ENCODE data around the gene MAP3K9.

MAP3K9 gene

DNA sequence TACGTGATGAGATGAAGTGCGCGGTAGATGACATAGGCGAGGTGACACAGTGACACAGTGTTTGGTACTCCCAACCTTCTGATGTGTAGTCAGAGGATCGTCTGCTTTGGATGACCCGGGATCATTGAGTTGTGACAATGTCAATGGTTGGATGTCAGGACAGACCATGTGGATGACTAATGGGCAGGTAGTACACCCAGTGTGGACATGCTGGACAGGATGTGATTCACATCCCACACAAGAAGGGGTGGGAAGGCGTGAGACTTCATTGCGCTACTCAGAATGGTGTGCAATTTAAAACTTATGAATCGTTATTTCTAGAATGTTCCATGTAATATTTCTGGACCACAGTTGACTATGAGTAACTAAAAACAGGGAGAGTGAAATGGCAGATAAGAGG lies 23.8 kb downstream of the MAP3K9 start:
- Histone ChIP-seq H3K79me1 (ENCODE audit: low read length) (no peaks in the 10 kb centered on the region), H3K4me2 (ENCODE audit: low read length) (no peak overlapping the region), H2AK5ac (ENCODE audit: low read length) (no peak overlapping the region), H4K12ac (ENCODE audit: low read depth, low read length) (no peak overlapping the region), H4K91ac (ENCODE audit: low read depth, low read length) (no peak overlapping the region), H3K18ac (ENCODE audit: low read length) (no peak overlapping the region), H2BK120ac (ENCODE audit: insufficient read depth, low read length, poor library complexity) (no peak overlapping the region), H2BK12ac (ENCODE audit: low read length) (no peak overlapping the region), H3K27ac (ENCODE audit: low read depth, low read length) (no peak overlapping the region), H3K9me3 (ENCODE audit: insufficient read depth, low read depth, low read length) (peaks cover 2% of the 10 kb centered on the region), H3K4ac (ENCODE audit: low read depth, low read length) (no peak overlapping the region), H3K14ac (ENCODE audit: low read length) (no peak overlapping the region), H3K9ac (ENCODE audit: low read length) (no peak overlapping the region), H3K79me2 (ENCODE audit: control insufficient read depth, insufficient read depth, low read length, poor library complexity) (no peaks in the 10 kb centered on the region), H4K8ac (ENCODE audit: low read depth, low read length) (no peak overlapping the region), H3K4me1 (ENCODE audit: control insufficient read depth in 1 of 2, insufficient read depth in 2 of 2, low read length in 2 of 2) (no peaks in the 10 kb centered on the region), H3K23ac (ENCODE audit: low read length) (no peak overlapping the region), H3K27me3 (ENCODE audit: insufficient read depth, low read length) (no peaks in the 10 kb centered on the region), H2BK5ac (ENCODE audit: low read depth, low read length, poor library complexity) (no peak overlapping the region), H3K4me3 (ENCODE audit: low read depth, low read length) (no peak overlapping the region), H3K36me3 (ENCODE audit: control insufficient read depth in 1 of 2, insufficient read depth in 2 of 2, low read length in 2 of 2) (peaks cover 0 to 3% of the 10 kb centered on the region in 2 experiments), H2AFZ (ENCODE audit: insufficient read depth, low read length, poor library complexity) (no peak overlapping the region)
- no peak for DNase-seq
- WGBS (ENCODE audit: extremely low coverage, insufficient coverage, insufficient read length), result no CpG with 5 or more reads among the region's 9 CpGs

DNA sequence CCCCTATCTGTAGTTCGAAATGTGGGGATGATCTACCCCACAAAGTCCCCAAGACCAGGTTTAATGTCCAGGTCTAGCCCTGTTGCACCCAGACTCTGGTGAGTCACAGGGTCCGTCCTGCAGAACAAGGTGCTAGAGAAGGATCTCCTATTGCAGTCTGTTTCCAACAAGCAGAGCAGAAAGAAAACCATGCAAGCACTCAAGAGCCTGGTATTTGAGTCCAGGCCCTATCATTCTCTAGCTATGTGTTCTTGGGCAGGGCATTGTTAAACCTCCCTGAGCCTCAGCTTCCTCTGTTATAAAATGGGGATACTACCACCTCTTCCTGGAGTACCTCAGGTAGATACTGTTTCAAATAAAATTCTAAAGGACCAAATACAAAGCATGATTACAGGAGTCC lies 24.4 kb downstream of the MAP3K9 start:
- no peak overlapping the region for H3K4ac ChIP-seq (ENCODE audit: low read depth, low read length)
- H3K18ac ChIP-seq (ENCODE audit: low read length), result no peak overlapping the region
- no peak overlapping the region for H3K4me2 ChIP-seq (ENCODE audit: low read length)
- no peak overlapping the region for H3K9ac ChIP-seq (ENCODE audit: low read length)
- H2BK12ac ChIP-seq (ENCODE audit: low read length), result no peak overlapping the region
- H3K14ac ChIP-seq (ENCODE audit: low read length), result no peak overlapping the region
- no peaks in the 10 kb centered on the region for H3K27me3 ChIP-seq (ENCODE audit: insufficient read depth, low read length)
- H2AK5ac ChIP-seq (ENCODE audit: low read length), result no peak overlapping the region
- no peak for DNase-seq
- no peak overlapping the region for H4K91ac ChIP-seq (ENCODE audit: low read depth, low read length)
- H3K79me2 ChIP-seq (ENCODE audit: control insufficient read depth, insufficient read depth, low read length, poor library complexity), result no peaks in the 10 kb centered on the region
- H3K36me3 ChIP-seq (ENCODE audit: control insufficient read depth in 1 of 2, insufficient read depth in 2 of 2, low read length in 2 of 2), result peaks cover 0 to 5% of the 10 kb centered on the region in 2 experiments
- no peak overlapping the region for H4K8ac ChIP-seq (ENCODE audit: low read depth, low read length)
- H3K27ac ChIP-seq (ENCODE audit: low read depth, low read length), result no peak overlapping the region
- H3K9me3 ChIP-seq (ENCODE audit: insufficient read depth, low read depth, low read length), result peaks cover 2% of the 10 kb centered on the region
- H4K12ac ChIP-seq (ENCODE audit: low read depth, low read length), result no peak overlapping the region
- no peak overlapping the region for H2BK5ac ChIP-seq (ENCODE audit: low read depth, low read length, poor library complexity)
- H3K79me1 ChIP-seq (ENCODE audit: low read length), result no peaks in the 10 kb centered on the region
- no peak overlapping the region for H3K4me3 ChIP-seq (ENCODE audit: low read depth, low read length)
- H2BK120ac ChIP-seq (ENCODE audit: insufficient read depth, low read length, poor library complexity), result no peak overlapping the region
- H3K4me1 ChIP-seq (ENCODE audit: control insufficient read depth in 1 of 2, insufficient read depth in 2 of 2, low read length in 2 of 2), result no peaks in the 10 kb centered on the region
- H2AFZ ChIP-seq (ENCODE audit: insufficient read depth, low read length, poor library complexity), result no peak overlapping the region
- no peak overlapping the region for H3K23ac ChIP-seq (ENCODE audit: low read length)
- WGBS (ENCODE audit: extremely low coverage, insufficient coverage, insufficient read length), result no CpG with 5 or more reads among the region's 2 CpGs

DNA sequence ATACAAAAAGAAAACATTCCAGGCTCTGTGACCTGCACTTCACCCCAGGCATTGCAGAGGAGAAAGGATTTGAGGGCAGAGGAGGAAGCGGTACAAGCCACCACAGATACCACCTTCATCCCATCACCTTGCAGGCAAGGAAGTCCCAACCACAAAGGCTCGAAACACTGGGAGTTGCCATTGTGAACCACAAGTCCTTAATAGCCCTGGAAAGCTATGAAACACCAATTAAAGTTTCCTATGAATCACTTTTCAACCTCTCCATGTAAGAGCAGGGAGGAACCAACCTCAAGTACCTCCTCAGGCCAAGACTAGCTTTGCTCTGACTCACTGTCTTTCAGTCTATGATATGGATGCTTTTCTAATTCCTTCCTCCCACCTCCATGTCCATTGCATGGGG lies 27.0 kb downstream of the MAP3K9 start:
- Histone ChIP-seq H3K27ac (ENCODE audit: low read depth, low read length) (no peak overlapping the region), H3K79me1 (ENCODE audit: low read length) (no peaks in the 10 kb centered on the region), H3K4me1 (ENCODE audit: control insufficient read depth in 1 of 2, insufficient read depth in 2 of 2, low read length in 2 of 2) (no peaks in the 10 kb centered on the region), H3K4ac (ENCODE audit: low read depth, low read length) (no peak overlapping the region), H4K8ac (ENCODE audit: low read depth, low read length) (no peak overlapping the region), H3K79me2 (ENCODE audit: control insufficient read depth, insufficient read depth, low read length, poor library complexity) (no peaks in the 10 kb centered on the region), H3K23ac (ENCODE audit: low read length) (no peak overlapping the region), H2AFZ (ENCODE audit: insufficient read depth, low read length, poor library complexity) (no peak overlapping the region), H3K18ac (ENCODE audit: low read length) (no peak overlapping the region), H3K9me3 (ENCODE audit: insufficient read depth, low read depth, low read length) (peaks cover 2% of the 10 kb centered on the region), H4K12ac (ENCODE audit: low read depth, low read length) (no peak overlapping the region), H4K91ac (ENCODE audit: low read depth, low read length) (no peak overlapping the region), H3K14ac (ENCODE audit: low read length) (no peak overlapping the region), H3K36me3 (ENCODE audit: control insufficient read depth in 1 of 2, insufficient read depth in 2 of 2, low read length in 2 of 2) (peaks cover 0 to 5% of the 10 kb centered on the region in 2 experiments), H3K27me3 (ENCODE audit: insufficient read depth, low read length) (no peaks in the 10 kb centered on the region), H2BK5ac (ENCODE audit: low read depth, low read length, poor library complexity) (no peak overlapping the region), H3K4me2 (ENCODE audit: low read length) (no peak overlapping the region), H3K9ac (ENCODE audit: low read length) (no peak overlapping the region), H2BK120ac (ENCODE audit: insufficient read depth, low read length, poor library complexity) (no peak overlapping the region), H2AK5ac (ENCODE audit: low read length) (no peak overlapping the region), H3K4me3 (ENCODE audit: low read depth, low read length) (no peak overlapping the region), H2BK12ac (ENCODE audit: low read length) (no peak overlapping the region)
- WGBS (ENCODE audit: extremely low coverage, insufficient coverage, insufficient read length), result no CpG with 5 or more reads among the region's 2 CpGs
- peak; percentile 14 to 52 for DNase-seq

DNA sequence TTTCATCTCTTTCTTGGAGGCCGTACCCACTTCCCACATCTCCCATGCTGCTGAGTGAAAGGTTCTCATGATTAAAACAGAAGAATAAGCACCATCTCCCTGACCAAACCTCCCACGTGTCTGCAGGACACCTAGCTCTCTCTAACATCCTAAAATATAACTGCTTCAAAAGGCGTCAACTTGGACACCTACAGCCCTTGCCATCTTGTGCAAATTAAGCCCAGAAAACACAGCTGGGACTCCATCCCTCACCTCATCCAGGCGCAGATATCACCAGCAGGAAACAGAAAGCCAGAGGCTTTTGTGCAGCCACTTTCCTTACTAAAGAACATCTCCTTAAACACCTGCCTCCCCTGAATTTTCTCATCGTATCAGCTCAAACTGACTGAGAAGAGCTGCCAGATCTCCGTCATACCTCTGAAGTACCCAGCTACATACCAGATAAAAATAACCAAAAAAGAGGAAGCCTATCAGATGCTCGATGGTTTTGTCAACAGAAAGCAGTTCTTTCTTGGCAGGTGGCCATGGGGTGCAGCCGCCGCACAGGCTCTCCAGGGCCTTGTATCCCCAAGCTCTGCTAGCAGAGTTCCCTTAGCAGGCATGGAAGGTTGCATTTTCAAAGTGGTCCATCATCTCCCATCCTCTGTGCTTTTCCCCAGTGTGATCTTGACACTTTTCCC lies 28.8 kb downstream of the MAP3K9 start:
- H2BK12ac ChIP-seq (ENCODE audit: low read length), result no peak overlapping the region
- H3K79me1 ChIP-seq (ENCODE audit: low read length), result no peaks in the 10 kb centered on the region
- H3K4ac ChIP-seq (ENCODE audit: low read depth, low read length), result no peak overlapping the region
- H4K8ac ChIP-seq (ENCODE audit: low read depth, low read length), result no peak overlapping the region
- H3K79me2 ChIP-seq (ENCODE audit: control insufficient read depth, insufficient read depth, low read length, poor library complexity), result no peaks in the 10 kb centered on the region
- H3K4me3 ChIP-seq (ENCODE audit: low read depth, low read length), result no peak overlapping the region
- no peak for DNase-seq
- no peak overlapping the region for H4K12ac ChIP-seq (ENCODE audit: low read depth, low read length)
- H2BK5ac ChIP-seq (ENCODE audit: low read depth, low read length, poor library complexity), result no peak overlapping the region
- no peak overlapping the region for H3K18ac ChIP-seq (ENCODE audit: low read length)
- no peak overlapping the region for H2AFZ ChIP-seq (ENCODE audit: insufficient read depth, low read length, poor library complexity)
- H3K14ac ChIP-seq (ENCODE audit: low read length), result no peak overlapping the region
- H3K9ac ChIP-seq (ENCODE audit: low read length), result no peak overlapping the region
- no peak overlapping the region for H3K27ac ChIP-seq (ENCODE audit: low read depth, low read length)
- H2AK5ac ChIP-seq (ENCODE audit: low read length), result no peak overlapping the region
- no CpG with 5 or more reads among the region's 9 CpGs for WGBS (ENCODE audit: extremely low coverage, insufficient coverage, insufficient read length)
- no peaks in the 10 kb centered on the region for H3K27me3 ChIP-seq (ENCODE audit: insufficient read depth, low read length)
- no peaks in the 10 kb centered on the region for H3K4me1 ChIP-seq (ENCODE audit: control insufficient read depth in 1 of 2, insufficient read depth in 2 of 2, low read length in 2 of 2)
- H3K23ac ChIP-seq (ENCODE audit: low read length), result no peak overlapping the region
- H3K4me2 ChIP-seq (ENCODE audit: low read length), result no peak overlapping the region
- H4K91ac ChIP-seq (ENCODE audit: low read depth, low read length), result no peak overlapping the region
- peaks cover 2% of the 10 kb centered on the region for H3K9me3 ChIP-seq (ENCODE audit: insufficient read depth, low read depth, low read length)
- H2BK120ac ChIP-seq (ENCODE audit: insufficient read depth, low read length, poor library complexity), result no peak overlapping the region
- H3K36me3 ChIP-seq (ENCODE audit: control insufficient read depth in 1 of 2, insufficient read depth in 2 of 2, low read length in 2 of 2), result peaks cover 0 to 4% of the 10 kb centered on the region in 2 experiments
